ENCODE results near the gene RCBTB2.

RCBTB2 gene

DNA sequence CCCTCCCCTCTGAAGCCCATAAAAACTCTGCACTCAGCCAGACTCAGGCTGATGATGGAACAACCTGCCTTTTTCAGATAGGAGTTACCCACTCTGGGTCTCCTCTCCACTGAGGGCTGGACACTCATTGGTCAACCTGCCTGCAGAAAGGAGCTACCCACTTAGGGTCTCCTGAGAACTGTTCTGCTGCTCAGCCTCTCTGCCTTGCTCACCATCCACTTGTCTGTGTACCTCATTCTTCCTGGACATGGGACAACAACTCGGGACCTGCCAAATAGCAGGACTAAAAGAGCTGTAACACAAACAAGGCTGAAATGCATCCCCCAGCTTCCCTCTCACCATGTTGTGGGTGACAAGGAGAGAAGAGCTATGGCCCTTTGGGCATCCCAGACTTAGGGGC is 18.4 kb upstream of the RCBTB2 start:
- peaks cover 6% of the 10 kb centered on the region; the same call in 1 of the 2 replicates for H3K9me3 ChIP-seq (ENCODE audit: insufficient read depth, low read length)
- no peak for DNase-seq (ENCODE audit: low read depth, low spot score)

DNA sequence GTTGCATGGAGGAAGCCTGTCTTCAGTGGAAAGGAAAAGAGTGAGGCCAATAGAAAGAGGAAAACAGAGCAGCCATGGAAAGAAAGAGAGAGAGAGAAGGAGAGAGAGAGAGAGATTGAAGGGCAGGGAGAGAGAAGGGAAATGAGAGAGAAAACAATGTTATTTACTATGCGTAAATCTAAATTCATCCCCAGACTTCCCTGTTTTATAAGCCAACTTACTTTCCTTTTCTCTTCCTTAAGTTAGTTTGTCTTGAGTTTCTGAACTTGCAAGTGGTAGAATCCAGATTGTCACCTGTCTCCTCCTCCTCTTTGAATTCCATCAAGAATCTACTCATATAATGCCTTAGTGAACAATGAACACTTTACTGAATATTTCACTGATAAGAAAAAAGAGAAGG is 16.8 kb upstream of the RCBTB2 start:
- Histone ChIP-seq H3K4me1 (ENCODE audit: insufficient read depth, insufficient read length) (no peaks in the 10 kb centered on the region), H3K9me3 (ENCODE audit: insufficient read depth, low read length) (peaks cover 6% of the 10 kb centered on the region; the same call in 1 of the 2 replicates), H3K4me3 (ENCODE audit: insufficient read length, low read depth) (no peak overlapping the region), H3K27me3 (ENCODE audit: insufficient read depth, insufficient read length) (no peaks in the 10 kb centered on the region), H3K9ac (ENCODE audit: insufficient read length, low read depth) (no peak overlapping the region), H3K36me3 (ENCODE audit: insufficient read depth, insufficient read length, low read length) (no peaks in the 10 kb centered on the region)
- TF ChIP-seq SUZ12 (IDR thresholded peaks at IDR 0.05; ENCODE audit: extremely low read depth, insufficient read depth, insufficient read length): no peak
- TF ChIP-seq ZNF274 (IDR thresholded peaks at IDR 0.05; ENCODE audit: low read depth, low read length): no peak
- TF ChIP-seq YY1 (IDR thresholded peaks at IDR 0.05; ENCODE audit: insufficient read depth, insufficient read length): no peak
- DNase-seq (ENCODE audit: low read depth, low spot score): no peak

More for the DNA sequence above, 18.4 kb upstream of the RCBTB2 start:
- no peak overlapping the region for H3K4me3 ChIP-seq (ENCODE audit: insufficient read length, low read depth)
- TF ChIP-seq YY1 (IDR thresholded peaks at IDR 0.05; ENCODE audit: insufficient read depth, insufficient read length): no peak
- TF ChIP-seq ZNF274 (IDR thresholded peaks at IDR 0.05; ENCODE audit: low read depth, low read length): no peak
- no peak for TF ChIP-seq SUZ12 (IDR thresholded peaks at IDR 0.05; ENCODE audit: extremely low read depth, insufficient read depth, insufficient read length)
- no peak overlapping the region for H3K9ac ChIP-seq (ENCODE audit: insufficient read length, low read depth)
- H3K4me1 ChIP-seq (ENCODE audit: insufficient read depth, insufficient read length): no peaks in the 10 kb centered on the region
- no peaks in the 10 kb centered on the region for H3K36me3 ChIP-seq (ENCODE audit: insufficient read depth, insufficient read length, low read length)
- H3K27me3 ChIP-seq (ENCODE audit: insufficient read depth, insufficient read length): no peaks in the 10 kb centered on the region

DNA sequence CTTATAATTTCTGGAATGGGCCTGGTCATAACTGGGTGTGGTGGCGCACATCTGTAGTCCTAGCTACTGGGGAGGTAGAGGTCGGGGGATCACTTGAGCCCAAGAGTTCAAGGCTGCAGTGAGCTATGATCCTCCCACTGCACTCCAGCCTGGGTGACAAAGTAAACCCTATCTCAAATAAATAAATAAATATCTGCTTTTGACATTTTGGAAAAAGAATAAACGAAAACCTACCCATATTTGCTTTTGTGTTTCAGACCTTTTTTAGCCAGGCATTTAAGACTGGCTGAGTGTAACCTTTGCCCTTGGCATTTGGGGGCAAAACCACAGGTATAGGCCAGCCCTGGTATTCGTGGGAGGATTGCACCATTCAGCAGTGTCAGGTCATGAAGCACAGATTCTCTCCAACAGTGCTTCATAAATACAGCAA is 14.8 kb upstream of the RCBTB2 start:
- Histone ChIP-seq H3K4me1 (ENCODE audit: insufficient read depth, insufficient read length) (no peaks in the 10 kb centered on the region), H3K4me3 (ENCODE audit: insufficient read length, low read depth) (no peak overlapping the region), H3K9ac (ENCODE audit: insufficient read length, low read depth) (no peak overlapping the region), H3K9me3 (ENCODE audit: insufficient read depth, low read length) (peaks cover 6% of the 10 kb centered on the region; the same call in 1 of the 2 replicates), H3K27me3 (ENCODE audit: insufficient read depth, insufficient read length) (no peaks in the 10 kb centered on the region), H3K36me3 (ENCODE audit: insufficient read depth, insufficient read length, low read length) (no peaks in the 10 kb centered on the region)
- DNase-seq (ENCODE audit: low read depth, low spot score): no peak
- no peak for TF ChIP-seq YY1 (IDR thresholded peaks at IDR 0.05; ENCODE audit: insufficient read depth, insufficient read length)
- TF ChIP-seq ZNF274 (IDR thresholded peaks at IDR 0.05; ENCODE audit: low read depth, low read length): no peak
- no peak for TF ChIP-seq SUZ12 (IDR thresholded peaks at IDR 0.05; ENCODE audit: extremely low read depth, insufficient read depth, insufficient read length)

DNA sequence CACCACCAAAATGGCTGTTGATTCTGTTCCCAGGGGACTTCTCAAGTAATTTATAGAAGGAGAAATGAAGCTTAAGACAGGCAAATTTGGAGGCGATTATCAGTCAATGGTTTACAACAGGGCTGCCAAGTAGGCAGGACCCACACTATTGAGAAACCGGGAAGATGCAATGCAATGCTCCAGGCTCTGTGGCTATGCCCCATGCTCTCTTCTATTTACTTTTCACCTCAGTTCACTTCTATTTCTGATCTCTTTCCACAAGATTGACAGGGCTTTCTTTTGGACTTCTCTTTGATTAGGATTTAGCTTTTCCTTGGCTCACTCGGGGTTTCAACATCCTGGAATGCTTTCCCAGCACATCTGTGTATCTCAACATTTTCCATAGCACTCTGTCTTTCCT is 12.7 kb upstream of the RCBTB2 start:
- TF ChIP-seq ZNF274 (IDR thresholded peaks at IDR 0.05; ENCODE audit: low read depth, low read length) (no peak), YY1 (IDR thresholded peaks at IDR 0.05; ENCODE audit: insufficient read depth, insufficient read length) (no peak), SUZ12 (IDR thresholded peaks at IDR 0.05; ENCODE audit: extremely low read depth, insufficient read depth, insufficient read length) (no peak)
- no peak for DNase-seq (ENCODE audit: low read depth, low spot score)
- Histone ChIP-seq H3K4me3 (ENCODE audit: insufficient read length, low read depth) (no peak overlapping the region), H3K4me1 (ENCODE audit: insufficient read depth, insufficient read length) (no peaks in the 10 kb centered on the region), H3K9ac (ENCODE audit: insufficient read length, low read depth) (no peak overlapping the region), H3K9me3 (ENCODE audit: insufficient read depth, low read length) (no peaks in the 10 kb centered on the region), H3K36me3 (ENCODE audit: insufficient read depth, insufficient read length, low read length) (no peaks in the 10 kb centered on the region), H3K27me3 (ENCODE audit: insufficient read depth, insufficient read length) (no peaks in the 10 kb centered on the region)

DNA sequence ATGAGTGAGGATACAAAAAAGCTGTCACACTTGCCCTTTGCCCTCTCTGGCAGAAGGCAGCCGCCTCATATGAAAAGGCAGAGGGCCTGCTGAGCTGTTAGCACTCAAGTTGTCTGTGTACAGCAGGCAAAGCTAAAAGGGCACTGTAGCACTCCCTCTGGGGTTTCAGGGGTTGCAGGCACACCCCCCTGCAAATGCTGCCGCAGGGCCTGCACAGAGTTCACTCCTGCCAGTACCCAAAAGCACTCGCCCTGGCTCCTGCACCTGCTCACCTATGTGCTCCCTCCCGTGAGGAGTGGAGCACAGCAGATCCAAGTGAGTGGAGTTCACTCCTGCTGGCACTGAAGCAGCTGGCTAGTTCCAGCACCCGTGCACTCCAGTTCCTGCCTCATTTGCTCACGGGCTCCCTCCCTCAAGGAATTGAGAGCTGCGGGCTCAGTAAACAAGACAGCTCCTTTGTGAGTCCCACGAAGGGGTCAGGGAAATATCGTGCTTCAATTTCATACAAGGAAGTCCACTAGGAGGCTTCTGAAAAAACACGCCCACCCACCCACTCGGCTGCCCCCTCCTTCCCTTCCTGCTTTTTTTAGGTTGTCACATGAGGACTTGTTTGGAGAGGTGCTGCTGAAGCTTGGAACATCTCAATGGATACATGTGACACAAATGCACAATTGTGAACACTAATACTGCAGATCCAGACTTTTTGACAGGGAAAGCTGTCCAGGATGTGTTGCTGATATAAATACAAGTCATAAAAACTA is 9.9 kb upstream of the RCBTB2 start:
- H3K4me3 ChIP-seq (ENCODE audit: insufficient read length, low read depth): no peak overlapping the region

DNA sequence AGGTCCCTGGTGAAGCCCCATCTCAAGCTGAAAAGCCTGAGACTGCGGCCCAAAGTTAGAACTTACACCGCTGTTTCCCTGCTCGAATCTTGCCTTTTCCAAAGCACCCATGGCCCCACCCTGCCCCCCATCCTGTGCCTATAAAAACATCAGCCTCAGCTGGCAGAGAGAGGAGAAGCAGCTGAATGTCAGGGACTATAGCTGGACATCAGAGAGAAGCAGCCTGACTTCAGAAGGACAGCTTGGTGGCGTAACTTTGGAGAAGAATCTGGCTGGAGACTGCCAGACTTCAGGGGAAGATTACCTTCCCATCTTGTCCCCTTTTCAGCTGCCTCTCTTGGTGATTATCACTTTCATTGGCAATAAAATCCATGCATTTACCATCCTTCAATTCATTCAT is 9.3 kb upstream of the RCBTB2 start:
- Histone ChIP-seq H3K4me1 (ENCODE audit: insufficient read depth, insufficient read length) (no peaks in the 10 kb centered on the region), H3K9ac (ENCODE audit: insufficient read length, low read depth) (no peak overlapping the region), H3K4me3 (ENCODE audit: insufficient read length, low read depth) (no peak overlapping the region), H3K36me3 (ENCODE audit: insufficient read depth, insufficient read length, low read length) (no peaks in the 10 kb centered on the region), H3K27me3 (ENCODE audit: insufficient read depth, insufficient read length) (no peaks in the 10 kb centered on the region), H3K9me3 (ENCODE audit: insufficient read depth, low read length) (no peaks in the 10 kb centered on the region)
- DNase-seq (ENCODE audit: low read depth, low spot score): no peak
- TF ChIP-seq SUZ12 (IDR thresholded peaks at IDR 0.05; ENCODE audit: extremely low read depth, insufficient read depth, insufficient read length) (no peak), YY1 (IDR thresholded peaks at IDR 0.05; ENCODE audit: insufficient read depth, insufficient read length) (no peak), ZNF274 (IDR thresholded peaks at IDR 0.05; ENCODE audit: low read depth, low read length) (no peak)

More for the DNA sequence above, 9.9 kb upstream of the RCBTB2 start:
- Histone ChIP-seq H3K4me1 (ENCODE audit: insufficient read depth, insufficient read length) (no peaks in the 10 kb centered on the region), H3K36me3 (ENCODE audit: insufficient read depth, insufficient read length, low read length) (no peaks in the 10 kb centered on the region), H3K9ac (ENCODE audit: insufficient read length, low read depth) (no peak overlapping the region), H3K27me3 (ENCODE audit: insufficient read depth, insufficient read length) (no peaks in the 10 kb centered on the region), H3K9me3 (ENCODE audit: insufficient read depth, low read length) (no peaks in the 10 kb centered on the region)
- DNase-seq (ENCODE audit: low read depth, low spot score): no peak
- no peak for TF ChIP-seq SUZ12 (IDR thresholded peaks at IDR 0.05; ENCODE audit: extremely low read depth, insufficient read depth, insufficient read length)
- TF ChIP-seq ZNF274 (IDR thresholded peaks at IDR 0.05; ENCODE audit: low read depth, low read length): no peak
- TF ChIP-seq YY1 (IDR thresholded peaks at IDR 0.05; ENCODE audit: insufficient read depth, insufficient read length): no peak

DNA sequence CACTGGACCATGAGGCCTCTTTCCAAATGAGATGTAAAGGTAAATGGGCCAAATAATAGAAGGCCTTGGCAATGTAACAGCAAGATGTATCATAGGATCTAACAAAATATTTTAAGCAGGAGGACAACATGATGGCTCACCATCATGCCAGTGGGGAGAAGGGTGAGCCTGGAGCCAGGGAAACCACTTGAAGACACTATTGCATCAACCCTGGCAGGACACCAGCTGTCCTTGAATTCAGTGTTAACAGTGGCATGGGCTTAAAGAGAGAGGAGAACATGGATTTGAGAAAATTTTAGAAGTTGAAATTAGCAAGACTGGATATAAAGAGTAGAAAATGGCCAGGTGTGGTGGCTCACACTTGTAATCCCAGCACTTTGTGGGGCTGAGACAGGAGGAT is 6.7 kb upstream of the RCBTB2 start:
- H3K36me3 ChIP-seq (ENCODE audit: insufficient read depth, insufficient read length, low read length): no peaks in the 10 kb centered on the region
- DNase-seq (ENCODE audit: low read depth, low spot score): no peak
- no peak overlapping the region for H3K9ac ChIP-seq (ENCODE audit: insufficient read length, low read depth)
- no peaks in the 10 kb centered on the region for H3K9me3 ChIP-seq (ENCODE audit: insufficient read depth, low read length)
- TF ChIP-seq ZNF274 (IDR thresholded peaks at IDR 0.05; ENCODE audit: low read depth, low read length) (no peak), YY1 (IDR thresholded peaks at IDR 0.05; ENCODE audit: insufficient read depth, insufficient read length) (no peak), SUZ12 (IDR thresholded peaks at IDR 0.05; ENCODE audit: extremely low read depth, insufficient read depth, insufficient read length) (no peak)
- no peaks in the 10 kb centered on the region for H3K27me3 ChIP-seq (ENCODE audit: insufficient read depth, insufficient read length)
- no peaks in the 10 kb centered on the region for H3K4me1 ChIP-seq (ENCODE audit: insufficient read depth, insufficient read length)
- H3K4me3 ChIP-seq (ENCODE audit: insufficient read length, low read depth): no peak overlapping the region
